HepG2 (cell line): ENCODE results near the gene LIPC. TPM values are rescaled to one million over a fixed set of nuclear protein-coding genes. Genes with fewer than 3 reads are reported as not detected.
A peak's percentile ranks its signal among the peaks of the same experiment; 100 is the strongest.

ENCODE experiments used
- MATR3 ChIP-seq: sonication (generic); formaldehyde crosslinking; IDR thresholded peaks from 2 replicates; pipeline ENCODE4 v1.4.0; 2020; ENCODE audit warnings: missing genetic modification reagents
- SOX6 ChIP-seq, 2 experiments: fragments of 450-650 bp in 1 of 2; sonication (generic) in 1 of 2; formaldehyde crosslinking in 1 of 2; IDR thresholded peaks; 2 replicates each; pipeline versions ENCODE4 v1.4.0 to v1.6.1; 2017 to 2020; ENCODE audit warnings: antibody characterized with exemption in 1 of 2, mild to moderate bottlenecking in 1 of 2, missing genetic modification reagents in 1 of 2
- U2AF2 ChIP-seq: fragments of 200-400 bp; formaldehyde crosslinking; IDR thresholded peaks from 2 replicates; pipeline ENCODE4 v1.6.1; 2017; ENCODE audit warnings: low read depth, mild to moderate bottlenecking, low read length
- ZBTB3 ChIP-seq: sonication (generic); formaldehyde crosslinking; IDR thresholded peaks from 2 replicates; pipeline ENCODE4 v1.4.0; 2020; ENCODE audit warnings: low read depth, mild to moderate bottlenecking, moderate library complexity, missing genetic modification reagents, borderline replicate concordance
- ZC3H13 ChIP-seq: sonication (generic); formaldehyde crosslinking; IDR thresholded peaks from 2 replicates; pipeline ENCODE4 v1.8.1; 2023; ENCODE audit warnings: mild to moderate bottlenecking, missing genetic modification reagents, moderate library complexity
- ZFP82 ChIP-seq: sonication (generic); formaldehyde crosslinking; IDR thresholded peaks from 2 replicates; pipeline ENCODE4 v1.5.1; 2020; ENCODE audit warnings: mild to moderate bottlenecking, missing genetic modification reagents, borderline replicate concordance
- polyA plus RNA-seq, 8 experiments: library from polyadenylated mRNA; depleted of rRNA in 3 of 8; stranded (reverse) in 7 of 8; unstranded in 1 of 8; fragments of >200 nt; fragmentation: Illumina TruSeq in 4 of 8; extraction: Trizol in 4 of 8; gene quantifications; 2 replicates each; pipeline versions ENCODE4 v1.2.1 to v1.2.3, GENCODE V29; 2011 to 2016; ENCODE audit warnings: low read depth in 4 of 8, missing spikeins in 1 of 8, mixed read lengths in 1 of 8; ENCODE audit not compliant: insufficient read depth in 1 of 8
- total RNA-seq, 5 experiments: library from RNA; depleted of rRNA; stranded (reverse); fragments of >200 nt; fragmentation: Illumina TruSeq; extraction: Trizol; gene quantifications; 2 replicates each; pipeline ENCODE4 v1.2.3, GENCODE V29; 2016; ENCODE audit warnings: low read depth in 1 of 5
- TF ChIP-seq, protein P1 (sequence below): sonication (generic); formaldehyde crosslinking; IDR thresholded peaks from 2 replicates; pipeline ENCODE4 v1.4.0; 2020; ENCODE audit warnings: mild to moderate bottlenecking, missing genetic modification reagents
- TF ChIP-seq, protein P2 (sequence below): sonication (generic); formaldehyde crosslinking; IDR thresholded peaks from 2 replicates; pipeline ENCODE4 v1.4.0; 2020; ENCODE audit warnings: missing genetic modification reagents, mild to moderate bottlenecking, borderline replicate concordance
- TF ChIP-seq, protein P3 (sequence below), 2 experiments: fragments of 450-650 bp in 1 of 2; sonication (generic) in 1 of 2; formaldehyde crosslinking in 1 of 2; IDR thresholded peaks; 2 replicates each; pipeline versions ENCODE4 v1.6.1 to v1.8.0; 2016 to 2022; ENCODE audit warnings: antibody characterized with exemption in 1 of 2, mild to moderate bottlenecking in 1 of 2, missing genetic modification reagents in 1 of 2
- TF ChIP-seq, protein P4 (sequence below): sonication (generic); formaldehyde crosslinking; IDR thresholded peaks from 2 replicates; pipeline ENCODE4 v1.5.0; 2020; ENCODE audit warnings: mild to moderate bottlenecking, missing genetic modification reagents

Gene LIPC
- total and polyA plus RNA-seq, 2 of the 13 experiments (the other 11 are each of a cell fraction or from before 2014, with no cell fraction given) = 26.0 to 38.0 TPM

DNA sequence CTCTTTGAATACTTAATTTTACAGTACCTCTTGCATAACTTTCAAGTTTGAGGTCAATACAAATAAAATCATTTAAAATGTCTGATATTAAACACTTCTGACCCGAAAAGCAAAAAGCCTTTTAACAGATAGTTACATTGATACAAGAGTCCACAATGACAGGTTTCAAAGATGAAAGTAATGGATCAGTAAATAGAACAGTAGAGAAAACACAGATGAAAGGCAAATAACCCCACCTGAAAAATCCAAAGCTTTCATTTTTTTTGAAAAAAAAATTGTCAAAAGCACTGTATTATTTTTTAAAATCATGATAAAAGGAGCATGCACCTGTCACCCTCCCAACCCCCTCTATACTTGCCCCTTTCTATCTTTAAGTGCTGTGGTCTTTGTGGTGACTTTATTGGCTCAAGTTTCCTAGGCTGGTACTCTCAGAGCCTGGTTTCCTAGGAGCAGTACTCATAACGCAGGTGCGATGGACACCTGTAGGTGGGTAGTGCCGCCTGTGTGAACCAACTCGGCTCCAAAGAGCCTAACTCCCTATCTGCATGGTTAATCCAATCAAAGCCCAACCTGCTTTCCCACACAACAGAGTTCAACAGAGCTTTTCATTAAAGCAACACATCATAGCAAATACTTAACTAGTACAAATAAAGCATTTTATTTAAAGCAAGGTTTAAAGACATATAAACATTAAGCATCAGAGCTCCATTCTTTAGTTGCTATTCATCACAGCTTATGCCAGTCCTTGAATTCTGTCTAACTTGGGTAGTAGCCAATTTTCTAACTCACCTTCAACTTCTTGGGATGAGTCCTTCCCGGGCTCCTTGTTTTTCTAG, 32.2 kb downstream of the LIPC start (continued):
- TF ChIP-seq ZBTB3 (CRISPR knock-in tag) (no peak), MATR3 (CRISPR knock-in tag) (no peak), ZC3H13 (no peak), ZFP82 (CRISPR knock-in tag) (0 out of 2 replicates have a peak, but pooled peaks have one; percentile 20), U2AF2 (no peak), SOX6 (IDR thresholded peaks at IDR 0.05) (no peak), SOX6 (CRISPR knock-in tag; IDR thresholded peaks at IDR 0.05) (0 out of 2 replicates have a peak, but pooled peaks have one; percentile 16)
- TF ChIP-seq, protein P1, sequence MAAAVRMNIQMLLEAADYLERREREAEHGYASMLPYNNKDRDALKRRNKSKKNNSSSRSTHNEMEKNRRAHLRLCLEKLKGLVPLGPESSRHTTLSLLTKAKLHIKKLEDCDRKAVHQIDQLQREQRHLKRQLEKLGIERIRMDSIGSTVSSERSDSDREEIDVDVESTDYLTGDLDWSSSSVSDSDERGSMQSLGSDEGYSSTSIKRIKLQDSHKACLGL (CRISPR knock-in tag) = no peak
- TF ChIP-seq, protein P2, sequence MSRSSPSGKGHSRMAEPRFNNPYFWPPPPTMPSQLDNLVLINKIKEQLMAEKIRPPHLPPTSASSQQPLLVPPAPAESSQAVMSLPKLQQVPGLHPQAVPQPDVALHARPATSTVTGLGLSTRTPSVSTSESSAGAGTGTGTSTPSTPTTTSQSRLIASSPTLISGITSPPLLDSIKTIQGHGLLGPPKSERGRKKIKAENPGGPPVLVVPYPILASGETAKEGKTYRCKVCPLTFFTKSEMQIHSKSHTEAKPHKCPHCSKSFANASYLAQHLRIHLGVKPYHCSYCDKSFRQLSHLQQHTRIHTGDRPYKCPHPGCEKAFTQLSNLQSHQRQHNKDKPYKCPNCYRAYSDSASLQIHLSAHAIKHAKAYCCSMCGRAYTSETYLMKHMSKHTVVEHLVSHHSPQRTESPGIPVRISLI = peak; percentile 73; the same call in 1 of the 2 replicates
- TF ChIP-seq, protein P3, sequence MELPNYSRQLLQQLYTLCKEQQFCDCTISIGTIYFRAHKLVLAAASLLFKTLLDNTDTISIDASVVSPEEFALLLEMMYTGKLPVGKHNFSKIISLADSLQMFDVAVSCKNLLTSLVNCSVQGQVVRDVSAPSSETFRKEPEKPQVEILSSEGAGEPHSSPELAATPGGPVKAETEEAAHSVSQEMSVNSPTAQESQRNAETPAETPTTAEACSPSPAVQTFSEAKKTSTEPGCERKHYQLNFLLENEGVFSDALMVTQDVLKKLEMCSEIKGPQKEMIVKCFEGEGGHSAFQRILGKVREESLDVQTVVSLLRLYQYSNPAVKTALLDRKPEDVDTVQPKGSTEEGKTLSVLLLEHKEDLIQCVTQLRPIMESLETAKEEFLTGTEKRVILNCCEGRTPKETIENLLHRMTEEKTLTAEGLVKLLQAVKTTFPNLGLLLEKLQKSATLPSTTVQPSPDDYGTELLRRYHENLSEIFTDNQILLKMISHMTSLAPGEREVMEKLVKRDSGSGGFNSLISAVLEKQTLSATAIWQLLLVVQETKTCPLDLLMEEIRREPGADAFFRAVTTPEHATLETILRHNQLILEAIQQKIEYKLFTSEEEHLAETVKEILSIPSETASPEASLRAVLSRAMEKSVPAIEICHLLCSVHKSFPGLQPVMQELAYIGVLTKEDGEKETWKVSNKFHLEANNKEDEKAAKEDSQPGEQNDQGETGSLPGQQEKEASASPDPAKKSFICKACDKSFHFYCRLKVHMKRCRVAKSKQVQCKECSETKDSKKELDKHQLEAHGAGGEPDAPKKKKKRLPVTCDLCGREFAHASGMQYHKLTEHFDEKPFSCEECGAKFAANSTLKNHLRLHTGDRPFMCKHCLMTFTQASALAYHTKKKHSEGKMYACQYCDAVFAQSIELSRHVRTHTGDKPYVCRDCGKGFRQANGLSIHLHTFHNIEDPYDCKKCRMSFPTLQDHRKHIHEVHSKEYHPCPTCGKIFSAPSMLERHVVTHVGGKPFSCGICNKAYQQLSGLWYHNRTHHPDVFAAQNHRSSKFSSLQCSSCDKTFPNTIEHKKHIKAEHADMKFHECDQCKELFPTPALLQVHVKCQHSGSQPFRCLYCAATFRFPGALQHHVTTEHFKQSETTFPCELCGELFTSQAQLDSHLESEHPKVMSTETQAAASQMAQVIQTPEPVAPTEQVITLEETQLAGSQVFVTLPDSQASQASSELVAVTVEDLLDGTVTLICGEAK (IDR thresholded peaks at IDR 0.05) = no peak
- TF ChIP-seq, protein P3 (CRISPR knock-in tag; IDR thresholded peaks at IDR 0.05) = peak; percentile 92
- TF ChIP-seq, protein P4, sequence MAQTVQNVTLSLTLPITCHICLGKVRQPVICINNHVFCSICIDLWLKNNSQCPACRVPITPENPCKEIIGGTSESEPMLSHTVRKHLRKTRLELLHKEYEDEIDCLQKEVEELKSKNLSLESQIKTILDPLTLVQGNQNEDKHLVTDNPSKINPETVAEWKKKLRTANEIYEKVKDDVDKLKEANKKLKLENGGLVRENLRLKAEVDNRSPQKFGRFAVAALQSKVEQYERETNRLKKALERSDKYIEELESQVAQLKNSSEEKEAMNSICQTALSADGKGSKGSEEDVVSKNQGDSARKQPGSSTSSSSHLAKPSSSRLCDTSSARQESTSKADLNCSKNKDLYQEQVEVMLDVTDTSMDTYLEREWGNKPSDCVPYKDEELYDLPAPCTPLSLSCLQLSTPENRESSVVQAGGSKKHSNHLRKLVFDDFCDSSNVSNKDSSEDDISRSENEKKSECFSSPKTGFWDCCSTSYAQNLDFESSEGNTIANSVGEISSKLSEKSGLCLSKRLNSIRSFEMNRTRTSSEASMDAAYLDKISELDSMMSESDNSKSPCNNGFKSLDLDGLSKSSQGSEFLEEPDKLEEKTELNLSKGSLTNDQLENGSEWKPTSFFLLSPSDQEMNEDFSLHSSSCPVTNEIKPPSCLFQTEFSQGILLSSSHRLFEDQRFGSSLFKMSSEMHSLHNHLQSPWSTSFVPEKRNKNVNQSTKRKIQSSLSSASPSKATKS = no peak
